ENCODE results near the gene BICDL1. TPM values are rescaled to one million over a fixed set of nuclear protein-coding genes. Genes with fewer than 3 reads are reported as not detected.

Gene BICDL1
- polyA plus RNA-seq, 4 donors = 29.9 to 39.4 (median 33.3) TPM

GRCh38 chr12:120099738-120100137, 110.7 kb downstream of the BICDL1 start:
- DNase-seq (ENCODE audit: low read depth in 4 of 4, low spot score in 3 of 4) = no peak

GRCh38 chr12:120100630-120101029, 111.6 kb downstream of the BICDL1 start:
- no peak for DNase-seq (ENCODE audit: low read depth in 4 of 4, low spot score in 3 of 4)

GRCh38 chr12:120101182-120101581, 112.1 kb downstream of the BICDL1 start:
- no peak for DNase-seq (ENCODE audit: low read depth in 4 of 4, low spot score in 3 of 4)

GRCh38 chr12:120101617-120102016, 112.6 kb downstream of the BICDL1 start:
- no peak for DNase-seq (ENCODE audit: low read depth in 4 of 4, low spot score in 3 of 4)

- DNase-seq (ENCODE audit: low read depth in 4 of 4, low spot score in 3 of 4) = no peak
Measured at GRCh38 chr12:120102189-120103043, 113.4 kb downstream of the BICDL1 start.

GRCh38 chr12:120103044-120103338, 114.0 kb downstream of the BICDL1 start:
- DNase-seq (ENCODE audit: low read depth in 4 of 4, low spot score in 3 of 4) = no peak

- no peak for DNase-seq (ENCODE audit: low read depth in 4 of 4, low spot score in 3 of 4)
Measured at GRCh38 chr12:120103371-120103770, 114.3 kb downstream of the BICDL1 start.

GRCh38 chr12:120106151-120106550, 117.1 kb downstream of the BICDL1 start:
- no peak for DNase-seq (ENCODE audit: low read depth in 4 of 4, low spot score in 3 of 4)

GRCh38 chr12:120109570-120110267, 120.7 kb downstream of the BICDL1 start:
- DNase-seq (ENCODE audit: low read depth in 4 of 4, low spot score in 3 of 4) = no peak

- no peak for DNase-seq (ENCODE audit: low read depth in 4 of 4, low spot score in 3 of 4)
Measured at GRCh38 chr12:120110550-120111501, 121.8 kb downstream of the BICDL1 start.

- DNase-seq (ENCODE audit: low read depth in 4 of 4, low spot score in 3 of 4) = no peak
Measured at GRCh38 chr12:120115066-120115465, 126.0 kb downstream of the BICDL1 start.

- no peak for DNase-seq (ENCODE audit: low read depth in 4 of 4, low spot score in 3 of 4)
Measured at GRCh38 chr12:120115692-120116440, 126.8 kb downstream of the BICDL1 start.

- DNase-seq (ENCODE audit: low read depth in 4 of 4, low spot score in 3 of 4) = no peak
Measured at GRCh38 chr12:120116441-120116791, 127.4 kb downstream of the BICDL1 start, which contains the start of gene RAB35. RAB35 (minus strand) TSS chr12:120116753; CDS start chr12:120116650, 103 bp downstream.

GRCh38 chr12:120116792-120117651, 128.0 kb downstream of the BICDL1 start:
- DNase-seq (ENCODE audit: low read depth in 4 of 4, low spot score in 3 of 4) = peak; percentile 82 to 91 (median 88)

- DNase-seq (ENCODE audit: low read depth in 4 of 4, low spot score in 3 of 4) = no peak
Measured at GRCh38 chr12:120117961-120118320, 128.9 kb downstream of the BICDL1 start.

GRCh38 chr12:120118321-120119061, 129.5 kb downstream of the BICDL1 start:
- no peak for DNase-seq (ENCODE audit: low read depth in 4 of 4, low spot score in 3 of 4)

- DNase-seq (ENCODE audit: low read depth in 4 of 4, low spot score in 3 of 4) = no peak
Measured at GRCh38 chr12:120119271-120119973, 130.4 kb downstream of the BICDL1 start.

GRCh38 chr12:120121343-120121742, 132.3 kb downstream of the BICDL1 start:
- DNase-seq (ENCODE audit: low read depth in 4 of 4, low spot score in 3 of 4) = no peak
